Measurements from ENCODE around the gene SS18L1.

SS18L1 gene

GRCh38 chr20:62158088-62158400 lies 14.5 kb downstream of the SS18L1 start:
- DNase-seq = no peak

- no peak for DNase-seq
Observed at GRCh38 chr20:62158541-62158940, 15.0 kb downstream of the SS18L1 start.

- no peak for DNase-seq
Observed at GRCh38 chr20:62159052-62159451, 15.5 kb downstream of the SS18L1 start.

- no peak for DNase-seq
Observed at GRCh38 chr20:62159839-62160238, 16.3 kb downstream of the SS18L1 start.

GRCh38 chr20:62160253-62160652 lies 16.7 kb downstream of the SS18L1 start:
- no peak for DNase-seq

GRCh38 chr20:62160876-62161275 lies 17.3 kb downstream of the SS18L1 start:
- no peak for DNase-seq

- DNase-seq = no peak
Observed at GRCh38 chr20:62161347-62161746, 17.8 kb downstream of the SS18L1 start.

- DNase-seq = no peak
Observed at GRCh38 chr20:62162765-62163484, 19.4 kb downstream of the SS18L1 start.

GRCh38 chr20:62163485-62163865 lies 19.9 kb downstream of the SS18L1 start:
- DNase-seq = no peak

- DNase-seq = no peak
Observed at GRCh38 chr20:62163986-62164762, 20.6 kb downstream of the SS18L1 start.

GRCh38 chr20:62164879-62165761 lies 21.6 kb downstream of the SS18L1 start:
- DNase-seq = no peak

- DNase-seq = no peak
Observed at GRCh38 chr20:62165762-62166399, 22.3 kb downstream of the SS18L1 start.

- DNase-seq = no peak
Observed at GRCh38 chr20:62167474-62167873, 23.9 kb downstream of the SS18L1 start.

- DNase-seq = no peak
Observed at GRCh38 chr20:62168061-62168460, 24.5 kb downstream of the SS18L1 start.

- no peak for DNase-seq
Observed at GRCh38 chr20:62168890-62169435, 25.4 kb downstream of the SS18L1 start.

- DNase-seq = no peak
Observed at GRCh38 chr20:62170536-62170935, 27.0 kb downstream of the SS18L1 start.

GRCh38 chr20:62171245-62171644 lies 27.7 kb downstream of the SS18L1 start:
- no peak for DNase-seq

- no peak for DNase-seq
Observed at GRCh38 chr20:62172666-62173065, 29.1 kb downstream of the SS18L1 start.

- no peak for DNase-seq
Observed at GRCh38 chr20:62174021-62174804, 30.6 kb downstream of the SS18L1 start.

- DNase-seq = no peak
Observed at GRCh38 chr20:62174870-62175624, 31.5 kb downstream of the SS18L1 start.

GRCh38 chr20:62175711-62176110 lies 32.1 kb downstream of the SS18L1 start:
- no peak for DNase-seq

Data from GDM1 (cell line).